Neuronal stem cell (in vitro differentiated cells): Measurements from ENCODE around the gene GMDS.

Source experiments
- DNase-seq: peaks from one replicate; pipeline ENCODE4 v3.0.0-alpha.2; 2013; ENCODE audit warnings: low spot score
- H2AFZ ChIP-seq: one replicate; pipeline ENCODE4 v1.6.1; 2013; ENCODE audit warnings: mild to moderate bottlenecking, low read length, inconsistent platforms
- H2AK5ac ChIP-seq: 2 replicates; pipeline ENCODE4 v1.6.1; 2013; ENCODE audit warnings: low read depth, mild to moderate bottlenecking, inconsistent platforms, low read length, moderate library complexity, mixed read lengths
- H2BK120ac ChIP-seq: 2 replicates; pipeline ENCODE4 v1.6.1; 2013; ENCODE audit warnings: low read depth, mild to moderate bottlenecking, inconsistent platforms, low read length, moderate library complexity, mixed read lengths
- H2BK12ac ChIP-seq: one replicate; pipeline ENCODE4 v1.6.1; 2013; ENCODE audit warnings: low read length, inconsistent platforms
- H2BK15ac ChIP-seq: 2 replicates; pipeline ENCODE4 v1.6.1; 2013; ENCODE audit warnings: mild to moderate bottlenecking, low read length, inconsistent platforms, mixed read lengths
- H2BK5ac ChIP-seq: one replicate; pipeline ENCODE4 v1.6.1; 2013; ENCODE audit warnings: inconsistent platforms, mild to moderate bottlenecking, low read length, moderate library complexity
- H3K14ac ChIP-seq: one replicate; pipeline ENCODE4 v1.6.1; 2013; ENCODE audit warnings: low read length, inconsistent platforms
- H3K18ac ChIP-seq: 2 replicates; pipeline ENCODE4 v1.6.1; 2013; ENCODE audit warnings: low read length, inconsistent platforms
- H3K23ac ChIP-seq: 2 replicates; pipeline ENCODE4 v1.6.1; 2013; ENCODE audit warnings: low read depth, mild to moderate bottlenecking, mixed read lengths, low read length, inconsistent platforms; ENCODE audit not compliant: poor library complexity
- H3K27ac ChIP-seq: replicated peaks from 3 replicates; pipeline ENCODE4 v1.5.1; 2013; ENCODE audit warnings: low read length, inconsistent platforms
- H3K27me3 ChIP-seq, 3 experiments: 2 replicates each; pipeline ENCODE4 v1.6.1; 2013; ENCODE audit warnings: low read length in 3 of 3, mild to moderate bottlenecking in 2 of 3, inconsistent platforms in 1 of 3, low read depth in 1 of 3, mixed read lengths in 1 of 3, moderate library complexity in 1 of 3; ENCODE audit not compliant: control insufficient read depth in 3 of 3, insufficient read depth in 3 of 3
- H3K36me3 ChIP-seq, 2 donors: replicated peaks in 1 of 2; 2 replicates each; pipeline ENCODE4 v1.6.1; 2013; ENCODE audit warnings: low read length in 2 of 2; ENCODE audit not compliant: control insufficient read depth in 2 of 2, insufficient read depth in 2 of 2
- H3K4ac ChIP-seq: 2 replicates; pipeline ENCODE4 v1.6.1; 2013; ENCODE audit warnings: inconsistent platforms, mild to moderate bottlenecking, low read length, moderate library complexity
- H3K4me1 ChIP-seq, 2 donors: 1 replicate in 1 of 2; 2 replicates in 1 of 2; pipeline ENCODE4 v1.6.1; 2013; ENCODE audit warnings: low read length in 2 of 2, low read depth in 1 of 2; ENCODE audit not compliant: control insufficient read depth in 2 of 2, insufficient read depth in 1 of 2
- H3K4me2 ChIP-seq: one replicate; pipeline ENCODE4 v1.6.1; 2013; ENCODE audit warnings: mild to moderate bottlenecking, low read length, inconsistent platforms; ENCODE audit not compliant: insufficient read depth, poor library complexity, severe bottlenecking
- H3K4me3 ChIP-seq, 2 donors: 2 replicates each; pipeline ENCODE4 v1.5.1; 2013; ENCODE audit warnings: low read length in 2 of 2, mild to moderate bottlenecking in 2 of 2, inconsistent platforms in 1 of 2, moderate library complexity in 1 of 2
- H3K79me1 ChIP-seq: one replicate; pipeline ENCODE4 v1.6.1; 2013; ENCODE audit warnings: low read depth, mild to moderate bottlenecking, inconsistent platforms, low read length, moderate library complexity
- H3K9ac ChIP-seq: one replicate; pipeline ENCODE4 v1.6.1; 2013; ENCODE audit warnings: mild to moderate bottlenecking, low read depth, low read length, inconsistent platforms; ENCODE audit not compliant: poor library complexity
- H3K9me3 ChIP-seq, 2 donors: replicated peaks in 1 of 2; 2 replicates each; pipeline versions ENCODE3 to v1.6.1; 2013; ENCODE audit warnings: low read length in 2 of 2, mild to moderate bottlenecking in 2 of 2, inconsistent platforms in 1 of 2, low read depth in 1 of 2, mixed read lengths in 1 of 2, moderate library complexity in 1 of 2; ENCODE audit not compliant: control insufficient read depth in 2 of 2, insufficient read depth in 1 of 2
- H4K8ac ChIP-seq: one replicate; pipeline ENCODE4 v1.6.1; 2013; ENCODE audit warnings: low read depth, mild to moderate bottlenecking, inconsistent platforms, low read length, moderate library complexity
- H4K91ac ChIP-seq: one replicate; pipeline ENCODE4 v1.6.1; 2013; ENCODE audit warnings: low read length, low read depth, mild to moderate bottlenecking, inconsistent platforms; ENCODE audit not compliant: poor library complexity
- WGBS, 2 donors: extraction: QIAGEN DNeasy Blood & Tissue Kit; methylation state at CpG; one replicate each; pipeline ENCODE4 v1.1.7; 2013; ENCODE audit warnings: missing lambda C conversion rate in 2 of 2, mixed read lengths in 1 of 2; ENCODE audit not compliant: insufficient read length in 2 of 2, insufficient replicate concordance in 1 of 2; ENCODE audit errors: extremely low coverage in 2 of 2; 5-methylcytosine and 5-hydroxymethylcytosine counted together

Gene GMDS

GRCh38 chr6:1704711-1705110 is 540.7 kb downstream of the GMDS start:
- Histone ChIP-seq H3K4ac (no peak overlapping the region), H3K79me1 (no peaks in the 10 kb centered on the region)
- WGBS, 2 donors: no CpG with 5 or more reads among the region's 7 CpGs

GRCh38 chr6:1703923-1704322 is 541.5 kb downstream of the GMDS start:
- Histone ChIP-seq H2BK120ac (no peak overlapping the region), H3K4me2 (no peak overlapping the region), H4K8ac (no peak overlapping the region), H3K27me3 (no peaks in the 10 kb centered on the region), H3K18ac (no peak overlapping the region), H3K36me3 (no peaks in the 10 kb centered on the region), H3K9ac (no peak overlapping the region), H2BK5ac (no peak overlapping the region), H3K4me1 (peaks cover 2 to 20% of the 10 kb centered on the region in 2 donors), H2BK15ac (peak overlapping the region; percentile 73), H2BK12ac (peak overlapping the region; percentile 58), H4K91ac (peak overlapping the region; percentile 25), H3K9me3 (peaks cover 0 to 2% of the 10 kb centered on the region in 2 donors), H3K4ac (no peak overlapping the region), H3K23ac (no peak overlapping the region), H3K4me3 (no peak overlapping the region), H2AK5ac (no peak overlapping the region), H3K14ac (no peak overlapping the region), H3K27ac (no peak overlapping the region), H3K79me1 (no peaks in the 10 kb centered on the region), H2AFZ (no peak overlapping the region)
- no CpG with 5 or more reads among the region's 6 CpGs for WGBS, 2 donors
- no peak for DNase-seq

More at GRCh38 chr6:1704711-1705110, 540.7 kb downstream of the GMDS start:
- H2BK5ac ChIP-seq: no peak overlapping the region
- H2BK120ac ChIP-seq: no peak overlapping the region
- no peak overlapping the region for H2AFZ ChIP-seq
- no peak overlapping the region for H2BK12ac ChIP-seq
- H3K36me3 ChIP-seq: no peaks in the 10 kb centered on the region
- no peak overlapping the region for H3K14ac ChIP-seq
- no peak overlapping the region for H3K9ac ChIP-seq
- no peak overlapping the region for H3K23ac ChIP-seq
- no peak overlapping the region for H3K18ac ChIP-seq
- no peak for DNase-seq
- no peak overlapping the region for H2BK15ac ChIP-seq
- H4K8ac ChIP-seq: no peak overlapping the region
- H3K27me3 ChIP-seq: no peaks in the 10 kb centered on the region
- H3K4me2 ChIP-seq: no peak overlapping the region
- peaks cover 2 to 21% of the 10 kb centered on the region in 2 donors for H3K4me1 ChIP-seq
- H2AK5ac ChIP-seq: no peak overlapping the region
- H3K4me3 ChIP-seq: no peak overlapping the region
- H3K9me3 ChIP-seq: no peaks in the 10 kb centered on the region
- H3K27ac ChIP-seq: no peak overlapping the region
- no peak overlapping the region for H4K91ac ChIP-seq

GRCh38 chr6:1703091-1703855 is 542.1 kb downstream of the GMDS start:
- no peak overlapping the region for H2BK12ac ChIP-seq
- H3K4me1 ChIP-seq: peaks cover 2 to 15% of the 10 kb centered on the region in 2 donors
- H3K23ac ChIP-seq: no peak overlapping the region
- H3K9ac ChIP-seq: no peak overlapping the region
- no peak for DNase-seq
- H3K27me3 ChIP-seq: no peaks in the 10 kb centered on the region
- H3K36me3 ChIP-seq: no peaks in the 10 kb centered on the region
- no peak overlapping the region for H3K4me3 ChIP-seq
- no peak overlapping the region for H2BK5ac ChIP-seq
- no peak overlapping the region for H2AFZ ChIP-seq
- H2BK15ac ChIP-seq: no peak overlapping the region
- peak overlapping the region; percentile 40 for H2AK5ac ChIP-seq
- no CpG with 5 or more reads among the region's 9 CpGs for WGBS, 2 donors
- no peak overlapping the region for H3K27ac ChIP-seq
- H4K91ac ChIP-seq: no peak overlapping the region
- no peak overlapping the region for H2BK120ac ChIP-seq
- H3K14ac ChIP-seq: no peak overlapping the region
- peaks cover 0 to 2% of the 10 kb centered on the region in 2 donors for H3K9me3 ChIP-seq
- no peak overlapping the region for H3K4ac ChIP-seq
- no peak overlapping the region for H3K4me2 ChIP-seq
- no peaks in the 10 kb centered on the region for H3K79me1 ChIP-seq
- H4K8ac ChIP-seq: no peak overlapping the region
- H3K18ac ChIP-seq: peak overlapping the region; percentile 79

GRCh38 chr6:1702580-1703051 is 542.8 kb downstream of the GMDS start:
- Histone ChIP-seq H2BK120ac (no peak overlapping the region), H3K4me1 (peaks cover 0 to 12% of the 10 kb centered on the region in 2 donors), H3K9me3 (peaks cover 0 to 2% of the 10 kb centered on the region in 2 donors), H3K18ac (peak overlapping the region; percentile 54), H2AFZ (no peak overlapping the region), H3K4me3 (no peak overlapping the region), H4K91ac (no peak overlapping the region), H3K36me3 (no peaks in the 10 kb centered on the region), H3K4me2 (no peak overlapping the region), H3K27ac (no peak overlapping the region), H2AK5ac (peak overlapping the region; percentile 40), H3K27me3 (no peaks in the 10 kb centered on the region), H2BK12ac (no peak overlapping the region), H3K14ac (no peak overlapping the region), H3K23ac (no peak overlapping the region), H3K9ac (no peak overlapping the region), H2BK5ac (no peak overlapping the region), H4K8ac (no peak overlapping the region), H3K4ac (no peak overlapping the region), H2BK15ac (no peak overlapping the region), H3K79me1 (no peaks in the 10 kb centered on the region)
- no CpG with 5 or more reads among the region's 8 CpGs for WGBS, 2 donors
- DNase-seq: no peak
